ENCODE measurements around the gene NT5C2. TPM values are rescaled to one million over a fixed set of nuclear protein-coding genes. Genes with fewer than 3 reads are reported as not detected.
"Not testable (repeated sequence)": the region's sequence is repeated elsewhere in the genome, so short reads cannot be mapped to it uniquely, and the experiment has no call there.

NT5C2 gene
- total RNA-seq, 1 donor from 2014 or later = 158 TPM

DNA sequence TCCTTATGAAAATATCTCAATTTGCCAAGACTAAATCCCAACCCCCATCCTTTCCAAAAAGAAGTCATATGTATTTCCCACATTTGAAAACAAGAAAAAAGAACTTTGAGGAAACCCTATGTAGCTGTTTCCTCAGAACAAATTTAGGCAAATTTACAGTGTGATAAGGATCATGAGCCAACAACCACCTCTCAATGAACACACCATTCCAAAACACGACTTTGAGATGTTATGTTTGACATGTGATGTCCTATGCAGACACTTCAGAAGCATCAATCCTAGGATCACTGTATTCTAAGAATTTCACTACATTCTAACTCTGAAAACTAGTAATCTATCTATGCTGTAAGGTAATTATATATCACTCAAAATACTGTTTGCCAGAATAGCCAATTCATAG is 62.2 kb downstream of the NT5C2 start:
- no peaks in the 10 kb centered on the region for H3K9me3 ChIP-seq (ENCODE audit: control insufficient read depth in 3 of 3, low read length in 3 of 3)
- no peak overlapping the region for H3K9ac ChIP-seq (ENCODE audit: low read depth in 1 of 3, low read length in 3 of 3)
- peaks cover 3 to 8% (median 3%) of the 10 kb centered on the region in 3 donors for H3K36me3 ChIP-seq (ENCODE audit: control insufficient read depth in 3 of 3, insufficient read depth in 3 of 3, low read length in 3 of 3)
- H3K27ac ChIP-seq (ENCODE audit: low read depth, low read length) = no peak overlapping the region
- no peak overlapping the region for H3K4me3 ChIP-seq (ENCODE audit: low read length in 3 of 3)
- no peaks in the 10 kb centered on the region for H3K27me3 ChIP-seq (ENCODE audit: control insufficient read depth in 3 of 3, insufficient read depth in 3 of 3, low read length in 3 of 3)
- H3K4me1 ChIP-seq (ENCODE audit: control insufficient read depth in 3 of 3, insufficient read depth in 3 of 3, low read length in 3 of 3) = peaks cover 3 to 17% (median 12%) of the 10 kb centered on the region in 3 donors

DNA sequence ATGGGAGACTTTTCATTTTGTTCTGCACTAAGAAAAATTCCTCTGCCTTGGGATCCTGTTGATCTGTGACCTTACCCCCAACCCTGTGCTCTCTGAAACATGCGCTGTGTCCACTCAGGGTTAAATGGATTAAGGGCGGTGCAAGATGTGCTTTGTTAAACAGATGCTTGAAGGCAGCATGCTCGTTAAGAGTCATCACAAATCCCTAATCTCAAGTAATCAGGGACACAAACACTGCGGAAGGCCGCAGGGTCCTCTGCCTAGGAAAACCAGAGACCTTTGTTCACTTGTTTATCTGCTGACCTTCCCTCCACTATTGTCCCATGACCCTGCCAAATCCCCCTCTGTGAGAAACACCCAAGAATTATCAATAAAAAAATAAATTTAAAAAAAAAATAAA is 62.9 kb downstream of the NT5C2 start:
- not testable (repeated sequence) for H3K9ac ChIP-seq (ENCODE audit: low read depth in 1 of 3, low read length in 3 of 3); H3K27ac ChIP-seq (ENCODE audit: low read depth, low read length)

DNA sequence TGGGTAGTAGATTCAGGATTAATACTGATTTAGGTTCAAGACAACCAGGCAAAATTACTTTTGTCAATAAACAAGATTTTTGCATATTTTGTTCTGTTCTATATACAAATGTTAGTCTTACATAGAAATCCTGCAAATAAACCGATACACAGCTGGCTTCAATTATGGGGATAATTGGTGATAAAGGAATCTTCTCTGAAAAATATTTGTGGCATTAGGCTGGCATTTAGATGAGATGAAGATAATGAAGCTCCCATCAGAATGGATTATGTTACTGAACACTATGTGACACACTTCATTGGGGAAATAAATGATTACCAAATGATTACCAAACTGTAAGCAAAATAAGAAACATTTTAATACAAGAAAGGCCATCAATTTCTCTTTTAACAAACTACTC is 65.8 kb downstream of the NT5C2 start:
- H3K9me3 ChIP-seq (ENCODE audit: control insufficient read depth in 3 of 3, low read length in 3 of 3) = no peaks in the 10 kb centered on the region
- H3K36me3 ChIP-seq (ENCODE audit: control insufficient read depth in 3 of 3, insufficient read depth in 3 of 3, low read length in 3 of 3) = peaks cover 0 to 5% (median 2%) of the 10 kb centered on the region in 3 donors
- H3K27ac ChIP-seq (ENCODE audit: low read depth, low read length) = no peak overlapping the region
- no peaks in the 10 kb centered on the region for H3K27me3 ChIP-seq (ENCODE audit: control insufficient read depth in 3 of 3, insufficient read depth in 3 of 3, low read length in 3 of 3)
- H3K4me1 ChIP-seq (ENCODE audit: control insufficient read depth in 3 of 3, insufficient read depth in 3 of 3, low read length in 3 of 3) = peaks cover 27 to 34% (median 32%) of the 10 kb centered on the region in 3 donors
- H3K9ac ChIP-seq (ENCODE audit: low read depth in 1 of 3, low read length in 3 of 3) = no peak overlapping the region
- H3K4me3 ChIP-seq (ENCODE audit: low read length in 3 of 3) = no peak overlapping the region

More for the DNA sequence above, 62.9 kb downstream of the NT5C2 start:
- not testable (repeated sequence) for H3K9me3 ChIP-seq (ENCODE audit: control insufficient read depth in 3 of 3, low read length in 3 of 3); H3K4me3 ChIP-seq (ENCODE audit: low read length in 3 of 3); H3K36me3 ChIP-seq (ENCODE audit: control insufficient read depth in 3 of 3, insufficient read depth in 3 of 3, low read length in 3 of 3); H3K27me3 ChIP-seq (ENCODE audit: control insufficient read depth in 3 of 3, insufficient read depth in 3 of 3, low read length in 3 of 3)
- peaks cover 9 to 23% (median 16%) of the 10 kb centered on the region in 3 donors for H3K4me1 ChIP-seq (ENCODE audit: control insufficient read depth in 3 of 3, insufficient read depth in 3 of 3, low read length in 3 of 3)

DNA sequence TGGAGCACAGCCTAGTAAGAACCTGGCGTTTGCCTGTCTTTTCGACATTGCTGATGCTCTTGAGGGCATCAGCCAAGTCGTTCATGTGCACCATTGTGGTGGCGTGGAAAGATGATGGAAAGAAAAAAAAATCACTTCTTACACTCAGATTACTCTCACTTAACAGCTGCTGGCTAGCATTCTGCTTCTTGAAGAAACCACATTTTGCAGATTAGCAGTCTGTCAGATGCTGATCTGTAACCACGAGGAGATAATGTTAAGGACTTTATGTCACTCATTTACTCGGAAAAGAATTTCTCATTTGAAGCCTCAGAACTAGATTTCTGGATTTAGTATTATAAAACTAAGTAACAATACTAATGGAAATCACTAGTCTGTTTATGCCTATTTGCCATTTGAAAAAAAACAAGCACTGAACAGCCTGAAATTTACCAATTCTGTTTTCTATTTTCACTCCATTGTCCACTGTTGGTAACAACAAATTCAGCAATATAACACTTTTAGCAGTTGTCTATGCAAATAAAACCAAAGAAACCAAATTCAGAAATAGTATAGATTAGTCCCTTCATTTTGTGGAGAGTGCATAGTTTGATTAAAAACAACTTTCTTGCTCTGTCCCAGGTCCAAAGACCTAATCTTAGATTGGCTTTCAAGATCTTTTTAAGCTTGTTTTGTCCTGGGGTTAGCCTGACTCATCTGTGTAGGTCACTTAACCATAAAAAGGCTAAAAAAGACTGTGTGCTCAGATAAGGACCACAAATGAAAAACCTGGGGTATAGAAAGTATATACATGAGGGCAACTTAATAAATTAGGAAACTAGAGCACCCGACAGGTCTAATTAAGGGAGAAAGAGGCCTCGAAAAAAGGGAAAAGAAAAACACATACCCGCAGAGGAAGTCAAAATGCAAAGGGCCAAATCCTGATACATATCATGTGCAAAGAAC is 67.5 kb downstream of the NT5C2 start:
- Histone ChIP-seq H3K4me3 (ENCODE audit: low read length in 3 of 3) (no peak overlapping the region), H3K4me1 (ENCODE audit: control insufficient read depth in 3 of 3, insufficient read depth in 3 of 3, low read length in 3 of 3) (peaks cover 37 to 48% (median 43%) of the 10 kb centered on the region in 3 donors), H3K27me3 (ENCODE audit: control insufficient read depth in 3 of 3, insufficient read depth in 3 of 3, low read length in 3 of 3) (no peaks in the 10 kb centered on the region), H3K36me3 (ENCODE audit: control insufficient read depth in 3 of 3, insufficient read depth in 3 of 3, low read length in 3 of 3) (no peaks in the 10 kb centered on the region), H3K9ac (ENCODE audit: low read depth in 1 of 3, low read length in 3 of 3) (no peak overlapping the region), H3K27ac (ENCODE audit: low read depth, low read length) (peak overlapping the region; percentile 32), H3K9me3 (ENCODE audit: control insufficient read depth in 3 of 3, low read length in 3 of 3) (no peaks in the 10 kb centered on the region)

DNA sequence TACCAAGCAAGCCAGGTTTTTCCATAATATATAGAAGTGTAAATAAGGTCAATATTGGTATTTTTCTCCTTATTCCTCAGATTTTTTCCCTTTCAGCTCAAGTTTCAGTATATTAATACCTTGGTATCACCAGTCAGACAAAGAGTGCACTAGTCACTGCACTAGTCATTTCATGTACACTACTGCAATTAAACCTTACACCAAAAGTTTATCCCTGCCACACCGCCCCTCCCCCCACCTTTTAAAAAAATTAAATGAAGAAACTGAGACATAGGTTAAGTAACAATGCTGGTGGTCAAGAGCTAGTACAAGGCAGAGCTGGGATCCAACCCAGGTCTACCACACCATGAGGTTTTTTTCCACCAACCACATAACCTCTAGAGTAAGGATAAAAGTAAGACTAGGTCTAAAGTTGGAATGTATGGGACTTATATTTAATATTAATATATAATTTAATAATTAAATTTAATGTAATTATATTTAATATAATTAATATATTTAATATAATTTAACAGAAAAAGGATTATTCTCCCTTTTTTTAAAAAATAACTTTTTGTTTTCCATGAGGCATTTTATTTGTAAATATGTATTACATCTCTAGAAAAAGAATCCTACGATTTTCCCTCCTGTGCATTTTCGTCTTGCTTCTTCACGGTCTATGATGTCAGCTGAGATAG is 68.5 kb downstream of the NT5C2 start:
- Histone ChIP-seq H3K9ac (ENCODE audit: low read depth in 1 of 3, low read length in 3 of 3) (no peak overlapping the region), H3K27ac (ENCODE audit: low read depth, low read length) (peak overlapping the region; percentile 21)

DNA sequence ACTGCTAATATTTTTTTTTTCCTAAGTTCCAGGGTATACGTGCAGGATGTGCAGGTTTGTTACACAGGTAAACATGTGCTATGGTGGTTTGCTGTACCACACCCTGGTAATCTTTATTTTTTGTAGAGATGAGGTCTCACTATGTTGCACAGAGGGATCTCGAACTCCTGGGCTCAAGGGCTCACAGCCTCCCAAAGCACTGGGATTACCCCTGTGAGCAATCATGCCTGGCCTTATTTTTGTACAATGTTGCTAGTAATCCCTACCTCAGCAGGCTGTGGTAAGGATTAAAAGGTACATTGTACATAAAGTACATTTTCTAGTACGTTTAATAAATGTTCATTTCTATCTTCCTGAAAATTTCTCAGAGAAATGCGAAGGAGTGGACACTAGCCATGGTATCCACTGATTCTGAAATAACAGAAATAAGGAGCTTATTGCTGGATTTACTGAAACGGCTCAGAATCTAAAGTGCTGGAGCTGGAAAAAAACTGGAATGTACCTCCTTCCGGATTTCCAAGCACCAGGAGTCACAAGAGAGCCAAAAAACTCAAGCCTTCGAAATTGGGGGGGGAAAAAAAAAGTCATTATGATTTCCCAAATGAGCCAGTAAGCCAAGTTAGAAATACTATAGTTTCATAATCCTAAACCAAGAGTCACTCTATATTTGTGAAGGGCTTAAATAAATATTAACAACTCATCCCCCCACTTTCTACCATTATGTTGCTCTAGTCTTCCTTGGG is 69.6 kb downstream of the NT5C2 start:
- peaks cover 44 to 66% (median 47%) of the 10 kb centered on the region in 3 donors for H3K4me1 ChIP-seq (ENCODE audit: control insufficient read depth in 3 of 3, insufficient read depth in 3 of 3, low read length in 3 of 3)
- H3K9me3 ChIP-seq (ENCODE audit: control insufficient read depth in 3 of 3, low read length in 3 of 3) = no peaks in the 10 kb centered on the region
- H3K36me3 ChIP-seq (ENCODE audit: control insufficient read depth in 3 of 3, insufficient read depth in 3 of 3, low read length in 3 of 3) = no peaks in the 10 kb centered on the region
- H3K27me3 ChIP-seq (ENCODE audit: control insufficient read depth in 3 of 3, insufficient read depth in 3 of 3, low read length in 3 of 3) = no peaks in the 10 kb centered on the region
- H3K27ac ChIP-seq (ENCODE audit: low read depth, low read length) = peak overlapping the region; percentile 67
- H3K4me3 ChIP-seq (ENCODE audit: low read length in 3 of 3) = no peak overlapping the region
- H3K9ac ChIP-seq (ENCODE audit: low read depth in 1 of 3, low read length in 3 of 3) = peak overlapping the region in 1 of 3 donors; percentile 47

More for the DNA sequence above, 68.5 kb downstream of the NT5C2 start:
- peaks cover 40 to 58% (median 47%) of the 10 kb centered on the region in 3 donors for H3K4me1 ChIP-seq (ENCODE audit: control insufficient read depth in 3 of 3, insufficient read depth in 3 of 3, low read length in 3 of 3)
- no peaks in the 10 kb centered on the region for H3K9me3 ChIP-seq (ENCODE audit: control insufficient read depth in 3 of 3, low read length in 3 of 3)
- no peak overlapping the region for H3K4me3 ChIP-seq (ENCODE audit: low read length in 3 of 3)
- no peaks in the 10 kb centered on the region for H3K27me3 ChIP-seq (ENCODE audit: control insufficient read depth in 3 of 3, insufficient read depth in 3 of 3, low read length in 3 of 3)
- H3K36me3 ChIP-seq (ENCODE audit: control insufficient read depth in 3 of 3, insufficient read depth in 3 of 3, low read length in 3 of 3) = no peaks in the 10 kb centered on the region

DNA sequence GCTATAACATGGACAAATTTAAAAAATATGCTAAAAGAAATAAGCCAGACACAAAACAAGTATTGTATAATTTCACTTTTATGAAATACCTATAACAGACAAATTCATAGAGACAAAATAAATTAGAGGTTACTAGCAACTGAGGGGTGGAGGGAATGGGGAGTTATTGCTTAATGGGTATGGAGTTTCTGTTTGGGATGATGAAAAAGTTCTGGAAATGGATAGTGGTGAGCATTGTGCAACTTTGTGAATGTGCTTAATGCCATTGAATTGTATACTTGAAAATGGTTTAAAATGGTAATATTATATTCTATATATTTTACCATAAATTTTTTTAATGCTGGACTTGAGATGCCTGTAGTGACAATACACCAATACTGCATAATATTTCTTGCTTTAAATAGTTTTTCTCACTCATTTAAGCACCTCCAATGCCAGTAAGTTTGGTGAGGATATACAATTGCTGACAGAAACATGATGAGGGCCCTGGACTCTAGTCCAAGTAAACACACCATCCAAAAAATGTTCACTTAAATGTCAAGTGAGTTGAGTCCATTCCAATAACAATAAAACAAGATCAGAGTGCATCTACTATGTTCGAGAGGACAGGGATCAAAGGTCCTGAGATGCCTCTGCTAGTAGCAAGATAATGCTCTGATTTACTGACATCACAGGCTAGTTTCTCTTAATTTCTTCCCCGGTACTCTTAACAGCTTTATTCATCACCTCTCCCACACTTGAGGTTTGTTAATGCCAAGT is 71.9 kb downstream of the NT5C2 start:
- H3K9ac ChIP-seq (ENCODE audit: low read depth in 1 of 3, low read length in 3 of 3) = no peak overlapping the region
- no peaks in the 10 kb centered on the region for H3K36me3 ChIP-seq (ENCODE audit: control insufficient read depth in 3 of 3, insufficient read depth in 3 of 3, low read length in 3 of 3)
- H3K4me1 ChIP-seq (ENCODE audit: control insufficient read depth in 3 of 3, insufficient read depth in 3 of 3, low read length in 3 of 3) = peaks cover 50 to 68% (median 51%) of the 10 kb centered on the region in 3 donors
- peak overlapping the region; percentile 69 for H3K27ac ChIP-seq (ENCODE audit: low read depth, low read length)
- no peaks in the 10 kb centered on the region for H3K27me3 ChIP-seq (ENCODE audit: control insufficient read depth in 3 of 3, insufficient read depth in 3 of 3, low read length in 3 of 3)
- no peaks in the 10 kb centered on the region for H3K9me3 ChIP-seq (ENCODE audit: control insufficient read depth in 3 of 3, low read length in 3 of 3)
- H3K4me3 ChIP-seq (ENCODE audit: low read length in 3 of 3) = peak overlapping the region in 1 of 3 donors; percentile 24

DNA sequence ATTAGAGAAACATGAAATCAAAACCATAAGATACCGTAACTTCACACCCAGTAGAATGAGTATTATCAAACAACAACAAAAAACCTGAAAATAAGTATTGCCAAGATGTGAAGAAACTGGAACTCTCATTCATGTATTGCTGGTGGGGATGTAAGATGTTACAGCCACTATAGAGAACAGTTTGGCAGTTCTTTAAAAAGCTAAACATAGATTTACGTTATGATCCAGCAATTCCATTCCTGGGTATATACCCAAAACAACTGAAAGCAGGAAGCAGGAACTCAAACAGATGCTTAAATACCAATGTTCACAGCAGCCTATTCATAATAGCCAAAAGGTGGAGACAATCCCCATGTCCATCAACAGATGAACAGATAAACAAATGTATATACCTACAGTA is 72.5 kb downstream of the NT5C2 start:
- Histone ChIP-seq H3K9ac (ENCODE audit: low read depth in 1 of 3, low read length in 3 of 3) (no peak overlapping the region), H3K4me1 (ENCODE audit: control insufficient read depth in 3 of 3, insufficient read depth in 3 of 3, low read length in 3 of 3) (peaks cover 44 to 62% (median 45%) of the 10 kb centered on the region in 3 donors), H3K27me3 (ENCODE audit: control insufficient read depth in 3 of 3, insufficient read depth in 3 of 3, low read length in 3 of 3) (no peaks in the 10 kb centered on the region), H3K36me3 (ENCODE audit: control insufficient read depth in 3 of 3, insufficient read depth in 3 of 3, low read length in 3 of 3) (no peaks in the 10 kb centered on the region), H3K4me3 (ENCODE audit: low read length in 3 of 3) (no peak overlapping the region), H3K27ac (ENCODE audit: low read depth, low read length) (peak overlapping the region; percentile 69), H3K9me3 (ENCODE audit: control insufficient read depth in 3 of 3, low read length in 3 of 3) (no peaks in the 10 kb centered on the region)

DNA sequence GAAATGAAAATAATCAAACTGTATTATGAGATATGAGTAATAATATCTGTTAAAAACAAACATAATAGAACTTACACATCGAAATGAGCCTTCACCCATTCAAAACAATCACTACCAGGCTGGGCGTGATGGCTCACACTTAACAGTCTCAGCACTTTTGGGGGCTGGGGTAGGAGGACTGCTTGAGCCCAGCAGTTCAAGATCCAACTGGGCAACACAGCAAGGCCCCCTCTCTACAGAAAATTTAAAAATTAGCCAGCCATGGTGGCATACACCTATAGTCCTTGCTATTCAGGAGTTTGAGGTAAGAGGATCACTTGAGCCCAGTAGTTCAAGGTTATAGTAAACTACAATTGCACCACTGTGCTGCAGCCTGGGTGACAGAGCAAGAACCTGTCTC is 75.8 kb downstream of the NT5C2 start:
- no peak overlapping the region for H3K27ac ChIP-seq (ENCODE audit: low read depth, low read length)
- H3K9me3 ChIP-seq (ENCODE audit: control insufficient read depth in 3 of 3, low read length in 3 of 3) = no peaks in the 10 kb centered on the region
- no peaks in the 10 kb centered on the region for H3K36me3 ChIP-seq (ENCODE audit: control insufficient read depth in 3 of 3, insufficient read depth in 3 of 3, low read length in 3 of 3)
- no peak overlapping the region for H3K9ac ChIP-seq (ENCODE audit: low read depth in 1 of 3, low read length in 3 of 3)
- H3K4me3 ChIP-seq (ENCODE audit: low read length in 3 of 3) = no peak overlapping the region
- no peaks in the 10 kb centered on the region for H3K27me3 ChIP-seq (ENCODE audit: control insufficient read depth in 3 of 3, insufficient read depth in 3 of 3, low read length in 3 of 3)
- peaks cover 23 to 39% (median 24%) of the 10 kb centered on the region in 3 donors for H3K4me1 ChIP-seq (ENCODE audit: control insufficient read depth in 3 of 3, insufficient read depth in 3 of 3, low read length in 3 of 3)

All from skeletal muscle tissue (tissue), 4 donors.